ENCODE results near the gene ARNT2.
A peak's percentile ranks its signal among the peaks of the same experiment; 100 is the strongest.

The ARNT2 gene

GRCh38 chr15:80442728-80443403, 38.7 kb downstream of the ARNT2 start:
- DNase-seq (ENCODE audit: low read depth) = no peak

GRCh38 chr15:80444680-80445251, 40.6 kb downstream of the ARNT2 start:
- DNase-seq (ENCODE audit: low read depth) = no peak

GRCh38 chr15:80445300-80446041, 41.3 kb downstream of the ARNT2 start:
- no peak for DNase-seq (ENCODE audit: low read depth)

GRCh38 chr15:80447077-80447476, 42.9 kb downstream of the ARNT2 start:
- DNase-seq (ENCODE audit: low read depth) = no peak

GRCh38 chr15:80449825-80450224, 45.6 kb downstream of the ARNT2 start:
- no peak for DNase-seq (ENCODE audit: low read depth)

GRCh38 chr15:80450811-80451321, 46.7 kb downstream of the ARNT2 start:
- DNase-seq (ENCODE audit: low read depth) = no peak

- DNase-seq (ENCODE audit: low read depth) = no peak
These were observed 48.0 kb downstream of the ARNT2 start for GRCh38 chr15:80452166-80452565.

GRCh38 chr15:80455051-80455648, 51.0 kb downstream of the ARNT2 start:
- DNase-seq (ENCODE audit: low read depth) = no peak

GRCh38 chr15:80455668-80456442, 51.7 kb downstream of the ARNT2 start:
- peak; percentile 33 for DNase-seq (ENCODE audit: low read depth)

- DNase-seq (ENCODE audit: low read depth) = no peak
These were observed 52.6 kb downstream of the ARNT2 start for GRCh38 chr15:80456517-80457492.

- DNase-seq (ENCODE audit: low read depth) = no peak
These were observed 53.7 kb downstream of the ARNT2 start for GRCh38 chr15:80457896-80458295.

- DNase-seq (ENCODE audit: low read depth) = no peak
These were observed 54.4 kb downstream of the ARNT2 start for GRCh38 chr15:80458580-80458979.

- no peak for DNase-seq (ENCODE audit: low read depth)
These were observed 55.2 kb downstream of the ARNT2 start for GRCh38 chr15:80459380-80459779.

GRCh38 chr15:80459818-80460217, 55.6 kb downstream of the ARNT2 start:
- no peak for DNase-seq (ENCODE audit: low read depth)

GRCh38 chr15:80461356-80462095, 57.3 kb downstream of the ARNT2 start:
- no peak for DNase-seq (ENCODE audit: low read depth)

GRCh38 chr15:80462111-80462510, 57.9 kb downstream of the ARNT2 start:
- DNase-seq (ENCODE audit: low read depth) = no peak

- no peak for DNase-seq (ENCODE audit: low read depth)
These were observed 58.8 kb downstream of the ARNT2 start for GRCh38 chr15:80462836-80463512.

GRCh38 chr15:80464951-80465625, 60.9 kb downstream of the ARNT2 start:
- DNase-seq (ENCODE audit: low read depth) = no peak

GRCh38 chr15:80465626-80466005, 61.4 kb downstream of the ARNT2 start:
- DNase-seq (ENCODE audit: low read depth) = no peak
